Measurements from ENCODE around the gene ADCY1. TPM values are rescaled to one million over a fixed set of nuclear protein-coding genes. Genes with fewer than 3 reads are reported as not detected.

The ADCY1 gene
- total RNA-seq, 4 donors from 2014 or later: under 0.01 to 4.3 (median 4.1) TPM; not detected in 1

GRCh38 chr7:45683556-45684148 lies 109.5 kb downstream of the ADCY1 start:
- no peak overlapping the region for H3K4me3 ChIP-seq
- no peak for DNase-seq
- no peaks in the 10 kb centered on the region for H3K36me3 ChIP-seq
- no peaks in the 10 kb centered on the region for H3K27me3 ChIP-seq
- H3K4me1 ChIP-seq: no peaks in the 10 kb centered on the region
- intact Hi-C loops (cut with DNase I; ENCODE audit: low total_unique reads): no loop called here
- no peaks in the 10 kb centered on the region for H3K9me3 ChIP-seq
- H3K27ac ChIP-seq: no peak overlapping the region
- TF ChIP-seq CTCF (IDR thresholded peaks at IDR 0.05) (no peak), POLR2A (IDR thresholded peaks at IDR 0.05) (no peak)

- H3K27ac ChIP-seq: no peak overlapping the region
- H3K9me3 ChIP-seq: no peaks in the 10 kb centered on the region
- no peak for TF ChIP-seq CTCF (IDR thresholded peaks at IDR 0.05)
- no peak for TF ChIP-seq POLR2A (IDR thresholded peaks at IDR 0.05)
- intact Hi-C loops (cut with DNase I; ENCODE audit: low total_unique reads): no loop called here
- no peaks in the 10 kb centered on the region for H3K4me1 ChIP-seq
- no peak overlapping the region for H3K4me3 ChIP-seq
- H3K36me3 ChIP-seq: no peaks in the 10 kb centered on the region
- no peaks in the 10 kb centered on the region for H3K27me3 ChIP-seq
- DNase-seq: no peak
Measured at GRCh38 chr7:45684910-45685618, 110.9 kb downstream of the ADCY1 start.

- intact Hi-C loops (cut with DNase I; ENCODE audit: low total_unique reads): no loop called here
- no peak for TF ChIP-seq POLR2A (IDR thresholded peaks at IDR 0.05)
- TF ChIP-seq CTCF (IDR thresholded peaks at IDR 0.05): no peak
- no peaks in the 10 kb centered on the region for H3K9me3 ChIP-seq
- no peak for DNase-seq
- H3K27ac ChIP-seq: no peak overlapping the region
- no peak overlapping the region for H3K4me3 ChIP-seq
- no peaks in the 10 kb centered on the region for H3K4me1 ChIP-seq
- no peaks in the 10 kb centered on the region for H3K36me3 ChIP-seq
- no peaks in the 10 kb centered on the region for H3K27me3 ChIP-seq
Measured at GRCh38 chr7:45685619-45686240, 111.6 kb downstream of the ADCY1 start.

- no peaks in the 10 kb centered on the region for H3K9me3 ChIP-seq
- no peak for DNase-seq
- intact Hi-C loops (cut with DNase I; ENCODE audit: low total_unique reads): no loop called here
- no peaks in the 10 kb centered on the region for H3K27me3 ChIP-seq
- H3K27ac ChIP-seq: no peak overlapping the region
- TF ChIP-seq CTCF (IDR thresholded peaks at IDR 0.05) (no peak), POLR2A (IDR thresholded peaks at IDR 0.05) (no peak)
- H3K4me1 ChIP-seq: no peaks in the 10 kb centered on the region
- H3K4me3 ChIP-seq: no peak overlapping the region
- no peaks in the 10 kb centered on the region for H3K36me3 ChIP-seq
Measured at GRCh38 chr7:45686441-45687184, 112.4 kb downstream of the ADCY1 start.

Data from uterus (tissue), 4 donors.